ENCODE results near the gene FAM114A2.
"Not testable (repeated sequence)": the region's sequence is repeated elsewhere in the genome, so short reads cannot be mapped to it uniquely, and the experiment has no call there.

Gene FAM114A2

DNA sequence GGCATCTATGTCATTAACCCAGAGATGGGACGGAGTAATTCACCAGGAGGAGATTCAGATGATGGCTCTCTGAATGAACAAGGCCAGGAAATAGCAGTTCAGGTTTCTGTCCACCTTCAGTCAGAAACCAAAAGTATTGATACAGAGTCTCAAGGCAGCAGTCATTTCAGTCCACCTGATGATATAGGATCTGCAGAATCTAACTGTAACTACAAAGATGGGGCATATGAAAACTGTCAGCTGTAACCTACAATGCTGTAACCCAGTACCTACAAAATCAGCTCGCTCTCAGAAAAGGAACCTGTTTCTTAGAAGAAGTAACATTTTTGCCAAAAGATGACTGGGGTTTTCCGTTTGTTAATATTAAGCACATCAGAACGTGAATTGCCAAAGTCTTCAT, 14.8 kb upstream of the FAM114A2 start:
- in situ Hi-C loops (cut with MboI; ENCODE audit: low sequenced_read_pairs) = loop anchor here (25.0 kb wide), 1 partner anchor 559 kb away; no protein-coding TSS in a partner anchor

DNA sequence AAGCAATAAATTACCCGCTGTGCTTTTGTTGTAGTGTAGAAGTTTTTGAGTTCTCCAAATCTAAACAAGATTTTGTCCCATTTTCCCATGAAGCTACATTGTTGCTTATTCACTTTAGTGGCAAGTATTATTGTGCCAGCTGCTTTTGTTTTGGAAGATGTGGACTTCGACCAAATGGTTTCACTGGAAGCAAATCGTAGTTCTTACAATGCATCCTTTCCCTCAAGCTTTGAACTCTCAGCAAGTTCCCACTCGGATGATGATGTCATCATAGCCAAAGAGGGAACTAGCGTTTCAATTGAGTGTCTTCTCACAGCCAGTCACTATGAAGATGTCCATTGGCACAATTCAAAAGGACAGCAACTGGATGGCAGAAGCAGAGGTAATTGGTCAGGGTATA, 10.9 kb upstream of the FAM114A2 start:
- in situ Hi-C loops (cut with MboI; ENCODE audit: low sequenced_read_pairs) = loop anchor here (25.0 kb wide), 1 partner anchor 563 kb away; no protein-coding TSS in a partner anchor

DNA sequence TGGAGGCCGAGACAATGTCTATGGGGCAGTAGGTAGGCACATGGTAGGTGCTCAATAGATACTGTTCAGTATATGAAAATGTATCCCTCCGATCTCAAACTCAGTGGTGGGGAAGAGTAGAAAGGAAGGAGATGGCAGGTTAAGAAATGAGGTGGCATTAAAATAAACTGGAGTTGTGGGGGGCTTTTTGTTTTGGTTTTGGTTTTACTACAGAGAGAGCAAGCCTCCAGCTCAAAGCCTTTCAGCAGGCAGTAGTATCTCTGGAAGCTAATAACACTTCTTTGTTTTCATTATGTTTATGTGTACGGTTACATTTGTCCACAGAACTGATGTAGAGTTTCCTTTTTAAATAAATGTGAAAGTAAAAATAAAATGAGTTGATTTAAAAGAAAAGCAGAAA, 8.6 kb upstream of the FAM114A2 start:
- in situ Hi-C loops (cut with MboI; ENCODE audit: low sequenced_read_pairs) = no loop called here

DNA sequence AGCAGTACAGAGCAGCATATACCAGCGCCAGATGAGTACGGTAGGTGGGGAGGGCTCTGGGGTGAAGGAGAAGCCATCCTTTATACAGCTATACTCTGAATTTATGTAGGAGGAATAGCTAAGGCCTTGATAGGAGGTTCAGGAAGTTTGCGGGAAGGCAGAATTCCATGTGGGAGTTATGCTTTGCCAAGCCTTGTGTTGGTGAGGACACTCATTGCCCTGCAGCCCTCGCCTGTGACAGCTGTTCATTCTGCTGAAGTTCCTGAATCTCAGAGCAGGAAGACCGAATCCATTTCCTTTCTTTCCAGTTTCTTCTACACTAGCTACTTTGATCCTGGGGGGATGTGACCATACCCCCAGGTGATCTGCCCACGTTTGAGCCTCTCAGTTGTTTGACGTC, 7.8 kb upstream of the FAM114A2 start:
- in situ Hi-C loops (cut with MboI; ENCODE audit: low sequenced_read_pairs) = no loop called here

DNA sequence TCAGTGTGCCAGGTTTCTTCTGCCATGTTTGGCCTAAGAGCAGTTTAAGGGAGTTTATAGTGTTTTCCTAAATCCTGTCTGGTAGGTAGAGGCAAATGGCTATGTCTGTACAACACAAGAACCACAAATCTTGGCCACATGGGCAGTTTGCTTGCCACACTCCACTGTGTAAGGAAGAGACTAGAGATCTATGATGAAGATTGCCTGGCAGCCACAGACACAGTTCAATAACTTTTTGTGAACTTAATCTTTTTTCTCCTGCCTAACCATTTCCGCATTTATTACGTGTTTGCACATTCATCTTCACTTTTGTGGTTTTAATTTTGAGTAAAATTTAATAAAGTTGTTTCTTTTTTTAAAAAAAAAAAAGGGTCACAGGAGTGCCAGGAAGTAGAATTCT, 5.9 kb upstream of the FAM114A2 start:
- in situ Hi-C loops (cut with MboI; ENCODE audit: low sequenced_read_pairs) = no loop called here

DNA sequence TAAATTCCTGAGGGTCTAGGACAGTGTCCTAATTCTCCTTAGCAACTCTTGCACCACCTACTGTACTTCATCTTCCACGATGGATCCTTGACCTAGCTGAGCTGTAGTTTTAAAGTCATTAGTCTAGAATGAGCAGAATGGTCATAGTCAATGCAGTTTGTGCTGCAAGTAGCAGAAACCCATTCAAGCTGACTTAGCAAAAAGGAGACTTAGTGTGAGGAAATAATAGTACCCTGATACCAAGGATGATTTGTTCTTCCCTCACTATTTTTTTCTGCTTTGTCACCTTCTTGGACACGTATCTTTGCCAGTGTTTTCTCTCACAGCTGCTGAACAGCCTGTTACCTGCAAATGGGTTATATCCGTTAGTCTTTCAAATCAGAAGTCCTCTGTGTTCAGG, 5.4 kb upstream of the FAM114A2 start:
- in situ Hi-C loops (cut with MboI; ENCODE audit: low sequenced_read_pairs) = no loop called here

DNA sequence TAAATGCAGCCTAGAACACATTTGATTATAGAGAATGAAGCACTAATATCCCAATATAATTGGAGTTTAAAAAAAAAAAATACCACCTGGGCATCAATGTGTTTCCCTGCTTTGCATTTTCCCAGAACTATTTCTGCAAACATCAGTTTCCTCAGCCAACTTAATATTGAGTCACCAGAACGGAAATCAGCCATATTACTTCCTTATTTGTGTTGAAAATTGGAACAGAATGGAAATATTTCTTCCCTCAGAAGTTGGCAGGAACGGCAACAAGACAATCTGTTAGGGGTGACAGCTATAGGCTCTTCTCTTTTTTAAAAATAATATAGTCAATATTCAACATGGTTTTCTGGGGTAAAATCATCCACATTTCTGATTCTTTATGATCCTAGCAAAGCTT, 4.1 kb upstream of the FAM114A2 start:
- in situ Hi-C loops (cut with MboI; ENCODE audit: low sequenced_read_pairs) = no loop called here

DNA sequence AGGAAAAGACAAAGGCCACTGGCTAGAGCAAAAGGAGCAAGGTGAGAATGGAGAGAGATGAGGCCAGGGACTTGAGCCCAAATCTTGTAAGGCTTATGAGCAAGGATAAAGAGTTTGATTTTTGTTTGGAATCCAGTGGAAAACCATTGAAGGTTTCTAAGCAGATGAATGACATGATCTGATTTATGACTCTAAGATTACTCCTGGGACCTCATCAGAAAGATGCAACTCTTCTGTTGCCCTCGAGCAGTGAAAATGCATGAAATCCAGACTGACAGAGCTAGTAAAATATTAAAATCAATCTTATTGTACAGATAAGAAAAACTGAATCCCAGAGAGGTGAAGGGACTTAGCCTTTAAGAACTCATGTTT, 734 bp upstream of the FAM114A2 start:
- in situ Hi-C loops (cut with MboI; ENCODE audit: low sequenced_read_pairs) = no loop called here

DNA sequence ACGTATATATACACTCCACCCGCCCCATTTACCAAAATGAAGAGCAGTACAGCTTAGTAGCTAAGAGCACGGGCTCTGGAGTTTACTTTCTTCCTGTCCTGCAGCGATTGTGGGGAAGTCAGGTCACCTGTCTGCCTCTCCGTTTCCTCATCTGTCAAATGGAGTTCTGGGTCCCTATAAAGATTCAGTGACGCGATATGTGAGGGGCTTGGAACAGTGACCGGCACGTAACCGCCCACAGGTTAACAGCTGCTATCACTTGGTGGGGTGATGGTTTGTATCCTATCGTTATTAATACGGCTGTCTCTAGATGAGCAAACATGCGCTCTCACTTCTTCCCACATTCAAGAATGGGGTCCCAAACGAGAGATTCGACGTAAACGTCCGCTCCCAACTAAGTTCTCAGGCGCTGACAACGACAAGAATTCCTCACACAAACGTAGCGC, 426 bp downstream of the FAM114A2 start:
- in situ Hi-C loops (cut with MboI; ENCODE audit: low sequenced_read_pairs) = no loop called here

DNA sequence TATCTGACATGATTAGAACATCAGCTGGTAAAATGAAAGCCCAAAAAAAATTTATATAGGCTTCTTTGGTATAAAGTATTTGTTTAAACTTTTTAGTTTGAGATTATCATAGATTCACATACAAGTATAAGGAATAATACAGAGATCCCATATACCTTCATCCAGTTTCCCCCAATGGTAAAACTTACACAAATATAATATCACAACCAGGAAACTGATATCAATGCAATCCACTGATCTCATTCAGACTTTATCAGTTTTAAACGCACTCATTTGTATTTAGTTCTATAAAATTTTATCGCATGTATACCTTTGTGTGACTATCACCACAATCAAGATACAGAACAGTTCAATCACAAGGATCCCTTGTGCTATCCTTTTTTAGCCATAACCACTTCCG, 3.8 kb downstream of the FAM114A2 start:
- in situ Hi-C loops (cut with MboI; ENCODE audit: low sequenced_read_pairs) = no loop called here

DNA sequence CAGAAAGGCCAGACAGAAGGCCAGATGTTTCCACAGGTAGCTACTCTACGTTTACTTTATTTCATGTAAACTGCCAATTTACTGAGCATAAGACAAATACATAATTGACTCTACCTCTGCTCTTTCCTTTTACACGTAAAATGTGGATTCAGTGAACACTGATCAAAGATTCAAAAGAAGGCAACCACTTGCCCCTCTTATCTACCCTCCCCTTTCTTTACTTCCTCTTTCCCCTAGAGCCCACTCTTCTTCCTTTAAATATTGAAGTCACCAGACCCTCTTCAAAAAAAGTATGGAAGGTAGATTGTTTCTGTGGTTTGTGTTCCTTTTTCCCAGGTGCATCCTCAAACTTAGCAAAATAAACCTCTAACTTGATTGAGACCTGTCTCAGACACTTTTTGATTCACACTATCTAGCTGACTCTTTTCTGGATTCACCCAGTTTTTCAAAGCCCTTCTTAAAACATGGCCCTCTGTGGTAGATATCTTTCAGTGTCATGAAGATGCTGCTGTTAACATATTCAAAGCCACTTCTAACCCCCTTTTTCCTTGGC, 6.7 kb downstream of the FAM114A2 start:
- in situ Hi-C loops (cut with MboI; ENCODE audit: low sequenced_read_pairs) = no loop called here

DNA sequence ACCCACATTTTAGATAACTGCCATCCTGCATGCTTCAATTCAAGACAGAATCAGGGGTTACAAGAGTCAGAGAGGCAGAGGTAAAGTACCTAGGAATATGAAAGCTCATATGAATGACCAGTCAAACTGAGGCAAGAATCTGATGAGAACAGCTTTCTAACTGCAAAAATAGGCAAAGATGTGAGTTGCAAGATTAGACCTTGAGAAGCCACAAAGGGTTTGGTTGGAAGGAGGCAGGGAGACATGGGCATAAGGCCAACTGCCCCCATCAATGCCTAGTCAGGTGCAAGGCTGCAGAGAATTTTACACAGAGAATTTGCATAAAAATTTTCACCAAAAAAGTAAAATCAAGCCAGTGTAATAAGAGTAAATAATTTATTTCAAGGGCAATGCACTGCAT, 12.8 kb downstream of the FAM114A2 start:
- in situ Hi-C loops (cut with MboI; ENCODE audit: low sequenced_read_pairs) = no loop called here

DNA sequence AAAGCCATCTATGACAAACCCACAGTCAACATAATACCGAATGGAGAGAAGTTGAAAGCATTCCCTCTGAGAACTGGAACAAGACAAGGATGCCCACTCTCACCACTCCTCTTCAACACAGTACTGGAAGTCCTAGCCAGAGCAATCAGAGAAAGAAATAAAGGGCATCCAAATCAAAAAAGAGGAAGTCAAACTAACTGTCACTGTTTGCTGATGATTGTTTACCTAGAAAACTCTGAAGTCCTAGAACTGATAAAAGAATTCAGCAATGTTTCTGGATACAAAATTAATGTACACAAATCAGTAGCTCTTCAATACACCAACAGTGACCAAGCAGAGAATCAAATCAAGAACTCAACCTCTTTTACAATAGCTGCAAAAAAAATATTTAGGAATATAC, 19.8 kb downstream of the FAM114A2 start:
- in situ Hi-C loops (cut with MboI; ENCODE audit: low sequenced_read_pairs) = not testable (repeated sequence)

DNA sequence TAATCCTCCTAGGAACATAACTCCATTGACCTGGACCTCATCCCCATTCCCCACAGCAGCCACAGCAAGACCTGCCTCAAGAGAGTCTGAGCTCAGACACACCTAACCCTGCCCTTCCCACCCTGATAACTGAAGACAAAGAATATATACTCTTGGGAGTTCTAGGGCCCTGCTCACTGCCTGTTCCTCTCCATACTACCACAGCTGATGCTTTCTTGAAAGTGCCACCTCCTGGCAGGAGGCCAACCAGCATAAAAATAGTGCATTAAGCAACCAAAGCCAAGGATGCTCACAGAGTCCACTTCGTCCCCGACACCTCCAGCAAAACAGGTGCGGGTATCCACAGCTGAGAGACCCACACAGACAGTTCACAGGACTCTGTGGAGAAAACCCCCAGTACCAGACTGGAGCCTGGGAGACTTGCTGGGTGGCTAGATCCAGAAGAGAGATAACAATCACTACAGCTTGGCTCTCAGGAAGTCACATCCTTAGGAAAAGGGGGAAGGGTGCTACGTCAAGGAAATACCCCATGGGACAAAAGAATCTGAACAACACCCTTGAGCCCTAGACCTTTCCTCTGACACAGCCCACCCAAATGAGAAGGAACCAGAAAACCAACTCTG, 23.5 kb downstream of the FAM114A2 start:
- in situ Hi-C loops (cut with MboI; ENCODE audit: low sequenced_read_pairs) = no loop called here

DNA sequence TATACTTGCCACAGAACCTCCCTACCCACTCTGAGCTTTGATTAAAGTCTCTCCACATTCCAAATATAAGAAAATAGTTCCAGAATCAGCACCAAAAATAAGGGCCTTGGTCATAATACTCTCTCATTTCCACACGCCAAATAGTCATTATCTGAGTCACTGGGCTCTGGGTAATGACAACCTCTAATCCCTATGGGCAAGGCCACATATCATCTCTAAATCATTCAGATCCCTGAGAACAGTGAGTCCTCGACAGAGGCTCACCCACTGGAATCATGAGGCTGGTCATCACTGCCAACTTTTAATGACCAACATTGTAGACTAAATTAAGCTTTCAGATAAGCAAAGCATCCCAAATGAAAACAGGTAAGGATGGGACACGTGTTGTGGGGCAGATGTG, 28.1 kb downstream of the FAM114A2 start:
- in situ Hi-C loops (cut with MboI; ENCODE audit: low sequenced_read_pairs) = no loop called here

DNA sequence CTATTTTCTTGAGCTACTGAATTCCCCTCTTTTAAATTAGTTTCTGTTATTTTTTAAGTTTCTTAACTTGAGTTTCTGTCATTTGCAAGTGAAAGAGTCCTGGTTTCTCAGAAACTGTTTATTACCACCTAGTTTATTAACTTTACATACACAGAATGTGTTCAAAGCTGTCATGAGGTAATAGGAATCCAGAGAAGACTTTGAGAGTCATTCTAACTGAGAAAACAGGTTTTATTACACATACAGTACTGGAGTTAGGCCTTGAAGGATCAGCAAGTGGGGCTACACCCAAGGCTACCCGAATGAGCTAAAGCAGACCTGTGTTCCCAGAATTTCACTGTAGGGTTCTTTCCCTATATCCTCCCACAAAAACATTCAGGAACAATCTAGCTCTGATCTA, 33.1 kb downstream of the FAM114A2 start:
- in situ Hi-C loops (cut with MboI; ENCODE audit: low sequenced_read_pairs) = no loop called here

DNA sequence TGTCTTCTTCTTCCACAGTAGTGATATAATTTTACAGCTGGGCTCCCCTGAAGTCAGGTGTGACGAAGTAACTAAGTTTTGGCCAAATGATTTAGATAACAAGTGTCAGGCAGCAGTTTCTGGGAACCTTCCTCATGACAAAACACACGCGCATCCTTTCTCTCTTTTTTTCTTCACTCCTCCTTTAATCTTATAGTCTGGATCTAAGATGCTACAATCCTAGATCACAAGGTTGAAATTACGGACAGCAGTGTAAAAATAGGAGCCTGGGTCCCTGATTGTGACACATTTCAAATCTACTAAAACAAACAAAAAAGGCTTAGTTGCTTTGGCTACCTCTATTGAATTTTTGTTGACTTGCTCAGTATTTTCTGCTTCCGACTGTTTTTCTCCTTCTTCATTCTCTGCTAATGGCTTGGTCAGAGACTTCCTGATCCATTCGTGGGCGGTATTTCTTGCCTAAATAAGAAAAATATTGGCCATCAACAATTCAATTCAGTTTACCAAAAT, 36.1 kb downstream of the FAM114A2 start:
- in situ Hi-C loops (cut with MboI; ENCODE audit: low sequenced_read_pairs) = no loop called here

DNA sequence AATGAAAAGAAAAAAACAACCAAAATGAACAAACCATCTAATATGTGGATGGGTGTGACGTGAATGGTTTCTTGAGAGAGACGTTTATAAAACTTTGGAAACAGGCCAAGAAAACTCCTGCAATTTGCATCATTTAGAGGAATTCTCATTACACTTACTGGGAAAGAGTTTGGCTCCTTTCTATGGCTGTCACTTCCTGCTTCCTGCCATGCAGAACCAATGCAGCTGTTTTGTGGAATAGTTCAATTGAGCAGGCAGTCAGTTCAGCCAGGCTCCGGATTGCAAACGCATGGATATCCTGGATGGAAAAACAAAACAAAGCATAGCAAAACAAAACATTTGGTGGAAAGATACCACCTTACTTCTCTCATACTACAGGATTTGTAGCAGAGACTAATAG, 36.6 kb downstream of the FAM114A2 start:
- in situ Hi-C loops (cut with MboI; ENCODE audit: low sequenced_read_pairs) = no loop called here

DNA sequence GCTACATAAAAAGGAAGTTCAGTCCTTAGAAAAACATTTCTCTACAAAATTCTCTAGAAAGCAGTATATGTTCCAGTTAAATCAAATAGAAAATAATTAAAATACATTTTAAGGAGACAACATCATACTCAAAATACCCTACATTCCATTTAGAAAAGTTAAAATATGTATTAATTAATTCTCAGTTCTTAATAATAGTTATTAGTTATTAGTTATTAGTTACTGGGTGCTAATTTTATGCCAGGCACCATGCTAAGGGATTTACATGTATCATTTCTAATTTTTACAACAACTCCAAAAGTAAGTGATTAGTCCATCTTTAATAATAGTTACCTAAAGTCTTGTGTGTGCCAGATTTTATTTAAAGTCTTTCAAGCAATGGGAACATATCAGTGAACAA, 38.0 kb downstream of the FAM114A2 start:
- in situ Hi-C loops (cut with MboI; ENCODE audit: low sequenced_read_pairs) = no loop called here

DNA sequence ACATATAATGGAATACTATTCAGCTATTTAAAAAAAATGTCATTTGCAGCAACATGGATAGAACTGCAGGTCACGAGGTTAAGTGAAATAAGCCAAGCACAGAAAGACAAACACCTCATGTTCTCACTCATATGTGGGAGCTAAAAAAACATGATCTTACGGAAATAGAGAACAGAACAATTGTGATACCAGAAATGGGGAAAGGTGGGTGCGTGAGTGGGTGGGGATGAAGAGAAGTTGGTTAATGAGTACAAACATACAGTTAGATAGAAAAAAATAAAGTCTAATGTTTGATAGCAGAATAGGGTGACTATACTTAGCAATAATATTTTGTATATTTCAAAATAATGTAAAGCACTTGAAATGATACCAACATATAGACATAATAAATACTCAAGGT, 38.7 kb downstream of the FAM114A2 start:
- in situ Hi-C loops (cut with MboI; ENCODE audit: low sequenced_read_pairs) = loop anchor here (25.0 kb wide), 1 partner anchor 612 kb away; no protein-coding TSS in a partner anchor

DNA sequence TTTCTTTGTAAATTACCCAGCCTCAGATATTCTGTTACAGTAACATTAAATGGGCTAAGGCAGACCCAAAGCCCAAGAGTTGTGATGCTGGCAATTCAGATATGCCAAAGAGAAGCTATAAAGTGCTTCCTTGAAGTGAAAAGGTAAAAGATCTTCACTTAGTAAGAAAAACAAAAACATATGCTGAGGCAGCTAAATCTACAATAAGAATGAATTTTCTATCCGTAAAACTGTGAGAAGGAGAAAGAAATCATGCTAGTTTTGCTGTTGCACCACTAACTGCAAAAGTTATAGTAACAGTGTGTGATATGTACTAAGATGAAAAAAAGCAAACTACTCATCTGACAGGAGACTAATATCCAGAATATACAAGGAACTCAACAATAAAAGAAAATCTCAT, 39.9 kb downstream of the FAM114A2 start:
- in situ Hi-C loops (cut with MboI; ENCODE audit: low sequenced_read_pairs) = loop anchor here (25.0 kb wide), 1 partner anchor 614 kb away; no protein-coding TSS in a partner anchor

DNA sequence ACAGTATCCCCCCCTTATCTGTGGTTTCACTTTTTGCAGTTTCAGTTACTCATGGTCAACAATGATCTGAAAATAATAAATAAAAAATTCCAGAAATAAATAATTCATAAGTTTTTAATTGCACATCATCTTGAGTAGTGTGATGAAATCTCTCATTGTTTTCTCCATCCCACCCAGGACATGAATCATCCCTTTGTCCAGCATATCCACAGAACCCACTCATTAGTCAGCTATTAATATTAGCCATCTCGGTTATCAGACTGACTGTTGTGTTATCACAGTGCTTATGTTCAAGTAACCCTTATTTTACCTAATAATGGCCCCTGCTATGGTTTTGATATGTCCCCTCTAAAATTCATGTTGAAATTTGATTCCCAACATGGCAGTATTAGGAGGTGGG, 40.7 kb downstream of the FAM114A2 start:
- in situ Hi-C loops (cut with MboI; ENCODE audit: low sequenced_read_pairs) = loop anchor here (25.0 kb wide), 1 partner anchor 614 kb away; no protein-coding TSS in a partner anchor

DNA sequence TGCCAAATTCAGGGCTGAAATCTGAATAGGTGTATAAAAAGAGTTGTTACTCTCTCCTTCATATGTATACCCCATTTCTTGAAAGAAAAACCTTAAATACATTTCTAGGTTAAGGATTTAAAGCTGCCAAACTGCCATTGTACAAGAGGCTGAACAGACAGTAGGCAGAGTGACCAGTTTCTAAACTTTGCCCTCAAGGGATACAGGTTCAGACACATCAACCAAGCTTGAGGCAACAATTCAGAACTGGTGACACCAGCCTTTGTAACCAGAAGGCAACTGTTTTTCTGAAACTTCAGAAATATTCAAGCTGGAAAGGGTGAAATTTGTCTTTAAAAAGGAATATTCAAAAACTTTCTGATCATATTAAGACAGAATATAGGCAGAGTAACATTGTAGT, 47.5 kb downstream of the FAM114A2 start:
- in situ Hi-C loops (cut with MboI; ENCODE audit: low sequenced_read_pairs) = loop anchor here (25.0 kb wide), 1 partner anchor 621 kb away; no protein-coding TSS in a partner anchor
